GM10266 (cell line): ENCODE measurements around the gene SLC7A8.

Experiments used
- DNase-seq: peaks from one replicate; pipeline ENCODE4 v3.0.0; 2012; ENCODE audit errors: extremely low spot score
- TF ChIP-seq, protein P1 (sequence below): IDR thresholded peaks from 2 replicates; pipeline ENCODE4 v1.5.1; 2012; ENCODE audit warnings: mild to moderate bottlenecking, low read depth; ENCODE audit not compliant: control insufficient read depth, insufficient read depth; ENCODE audit errors: missing control alignments

Gene SLC7A8

DNA sequence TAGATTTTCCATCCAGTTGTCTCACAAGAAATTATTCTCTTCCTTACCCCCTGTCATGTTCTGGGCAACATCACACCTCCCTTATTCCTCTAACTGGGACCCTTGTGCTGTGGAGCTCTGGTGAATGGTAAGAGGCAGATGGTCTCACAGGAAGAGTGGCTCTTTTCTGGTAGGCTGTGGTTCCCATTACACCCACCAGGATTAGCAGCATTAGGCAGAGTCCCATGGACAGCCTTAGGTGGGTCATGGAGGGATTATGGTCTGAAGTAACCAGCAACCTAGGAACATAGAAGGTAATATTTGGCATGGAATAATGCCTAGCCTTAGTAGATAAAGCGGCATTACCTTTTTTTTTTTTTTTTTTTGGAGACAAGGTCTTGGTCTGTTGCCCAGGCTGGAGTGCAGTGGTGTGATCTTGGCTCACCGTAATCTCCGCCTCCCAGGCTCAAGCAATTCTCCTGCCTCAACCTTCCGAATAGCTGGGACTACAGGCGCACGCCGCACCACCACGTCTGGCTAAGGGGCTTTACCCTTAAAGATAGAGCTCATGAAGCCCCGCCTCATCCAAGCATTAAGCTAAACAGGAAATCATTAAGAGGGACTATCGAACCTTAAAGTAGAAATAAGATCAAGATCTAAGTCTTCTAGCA, 84.1 kb downstream of the SLC7A8 start:
- no peak for DNase-seq

DNA sequence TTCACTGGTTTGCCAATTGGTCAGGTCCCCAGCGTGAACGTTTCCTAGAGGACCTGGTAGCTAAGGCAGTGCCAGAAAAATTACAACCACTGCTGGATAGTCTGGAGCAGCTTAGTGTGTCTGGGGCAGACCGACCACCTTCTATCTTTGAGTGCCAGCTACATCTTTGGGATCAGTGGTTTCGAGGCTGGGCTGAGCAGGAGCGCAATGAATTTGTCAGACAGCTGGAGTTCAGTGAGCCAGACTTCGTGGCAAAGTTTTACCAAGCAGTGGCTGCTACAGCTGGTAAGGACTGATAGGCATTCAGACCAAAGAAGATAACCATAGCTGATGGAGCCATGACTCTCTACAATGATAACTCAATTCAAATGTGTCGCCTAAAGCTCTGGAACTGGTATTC, 85.7 kb downstream of the SLC7A8 start:
- DNase-seq = no peak

More for the DNA sequence above, 84.1 kb downstream of the SLC7A8 start:
- TF ChIP-seq, protein P1, sequence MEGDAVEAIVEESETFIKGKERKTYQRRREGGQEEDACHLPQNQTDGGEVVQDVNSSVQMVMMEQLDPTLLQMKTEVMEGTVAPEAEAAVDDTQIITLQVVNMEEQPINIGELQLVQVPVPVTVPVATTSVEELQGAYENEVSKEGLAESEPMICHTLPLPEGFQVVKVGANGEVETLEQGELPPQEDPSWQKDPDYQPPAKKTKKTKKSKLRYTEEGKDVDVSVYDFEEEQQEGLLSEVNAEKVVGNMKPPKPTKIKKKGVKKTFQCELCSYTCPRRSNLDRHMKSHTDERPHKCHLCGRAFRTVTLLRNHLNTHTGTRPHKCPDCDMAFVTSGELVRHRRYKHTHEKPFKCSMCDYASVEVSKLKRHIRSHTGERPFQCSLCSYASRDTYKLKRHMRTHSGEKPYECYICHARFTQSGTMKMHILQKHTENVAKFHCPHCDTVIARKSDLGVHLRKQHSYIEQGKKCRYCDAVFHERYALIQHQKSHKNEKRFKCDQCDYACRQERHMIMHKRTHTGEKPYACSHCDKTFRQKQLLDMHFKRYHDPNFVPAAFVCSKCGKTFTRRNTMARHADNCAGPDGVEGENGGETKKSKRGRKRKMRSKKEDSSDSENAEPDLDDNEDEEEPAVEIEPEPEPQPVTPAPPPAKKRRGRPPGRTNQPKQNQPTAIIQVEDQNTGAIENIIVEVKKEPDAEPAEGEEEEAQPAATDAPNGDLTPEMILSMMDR = no peak

DNA sequence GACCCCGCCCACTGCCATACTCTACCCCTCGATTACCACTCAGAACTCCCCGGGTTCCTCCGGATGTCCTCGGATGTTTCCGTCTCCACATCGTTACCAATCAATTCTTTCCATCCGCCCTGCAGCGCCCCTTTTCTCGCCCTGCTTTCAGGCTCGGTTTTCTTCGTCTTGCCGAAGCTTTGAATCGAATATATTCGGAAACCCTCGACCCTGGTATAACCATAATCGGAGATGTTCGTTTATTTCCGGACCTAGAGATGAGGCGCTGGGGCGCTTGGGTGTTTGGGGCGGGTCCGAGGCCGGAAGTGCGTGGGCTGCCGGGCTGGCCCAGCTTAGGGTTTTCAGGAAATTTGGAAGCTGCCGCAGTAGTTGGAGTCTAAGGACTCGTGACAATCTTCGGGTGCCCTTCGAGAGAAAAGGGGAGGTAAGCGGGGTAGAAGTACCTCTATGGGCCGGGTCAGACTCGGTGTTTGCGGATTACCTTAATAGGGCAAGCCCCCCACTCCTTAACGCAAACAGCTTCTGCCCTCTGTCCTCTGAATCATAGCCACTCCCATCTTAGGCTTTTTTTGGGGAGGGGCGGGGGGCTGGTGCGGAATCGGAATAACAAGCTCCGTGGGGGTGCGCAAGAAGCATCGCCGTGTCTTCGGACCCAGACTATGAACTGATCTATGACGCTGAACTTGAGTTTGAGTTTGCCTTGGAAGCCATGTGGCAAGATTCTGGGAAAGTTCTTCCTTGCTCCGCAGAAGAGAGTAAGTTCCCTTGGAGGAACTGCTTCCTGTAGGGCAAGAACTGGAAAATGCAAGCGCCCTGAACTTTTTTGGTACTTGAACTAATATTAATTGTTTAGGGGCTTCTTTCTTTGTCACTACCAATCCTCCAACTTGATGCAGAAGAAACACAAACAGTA, 88.0 kb downstream of the SLC7A8 start, which contains the start of gene C14orf119:
Gene C14orf119 (plus strand): TSS at position 310 of the 913 bp plus-strand sequence. CDS start 2,154 bp downstream, outside the sequence.
- peak; percentile 98 for DNase-seq
- TF ChIP-seq, protein P1 = no peak

More for the DNA sequence above, 85.7 kb downstream of the SLC7A8 start:
- TF ChIP-seq, protein P1 = no peak

DNA sequence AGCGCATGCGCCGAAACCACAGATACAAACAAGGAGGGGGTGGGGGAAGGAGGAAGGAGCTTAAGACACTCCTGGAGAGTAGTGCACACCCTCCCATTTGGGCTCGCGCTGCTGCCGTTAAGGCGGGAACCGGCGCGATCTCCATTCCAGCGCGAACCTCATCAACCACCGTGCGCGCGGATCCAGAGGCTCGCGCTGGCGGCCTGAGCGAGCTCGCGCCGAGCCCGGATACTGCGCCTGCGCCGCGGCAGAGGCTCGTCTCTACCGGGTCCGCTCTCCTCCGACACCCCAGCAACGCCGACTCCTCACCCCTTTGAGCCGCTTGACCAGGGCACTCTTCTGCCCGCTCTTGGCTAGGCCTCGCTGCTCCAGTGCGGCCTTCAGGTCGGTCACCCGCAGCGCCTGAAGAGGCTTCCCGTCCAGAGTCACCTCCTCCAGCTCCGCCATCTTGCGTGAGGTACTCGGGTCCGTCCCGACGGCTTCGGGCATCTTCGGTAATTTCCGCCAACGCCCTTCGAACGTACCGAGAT, 88.7 kb downstream of the SLC7A8 start, which contains the start of gene ACIN1:
Gene ACIN1 (minus strand): TSS at position 471 of the 530 bp plus-strand sequence. CDS start 24 bp downstream, at position 447.
- peak; percentile 75 for DNase-seq
- TF ChIP-seq, protein P1 = no peak

DNA sequence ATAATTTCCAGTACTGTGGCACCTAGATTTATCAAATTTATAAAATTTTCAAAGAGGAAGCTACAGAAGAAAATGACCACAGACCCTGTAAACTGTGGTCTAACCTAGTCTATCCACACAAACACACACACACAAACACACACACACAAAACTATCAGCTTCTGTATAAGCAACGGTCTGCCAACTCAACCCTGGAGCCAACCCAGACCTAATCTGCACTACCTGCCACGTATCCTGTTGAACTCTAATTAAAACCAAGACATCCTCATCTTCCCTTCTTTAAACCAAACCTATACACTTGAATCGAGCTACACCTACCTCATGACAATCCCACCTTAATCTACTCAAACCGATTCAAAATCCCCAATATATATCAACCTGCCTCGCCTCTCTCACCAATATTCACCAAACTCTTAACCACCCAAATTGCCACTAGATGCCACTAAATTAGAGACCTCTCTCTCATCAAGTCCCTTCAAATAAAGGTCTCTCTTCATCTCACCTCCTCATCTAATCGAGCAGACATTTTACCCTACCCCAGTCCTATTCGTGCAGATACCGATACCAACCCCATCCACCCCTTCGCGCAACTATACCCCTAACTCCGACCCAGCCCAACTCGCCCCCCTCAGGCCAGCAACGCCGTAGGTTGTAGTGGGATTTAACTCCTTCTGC, 89.3 kb downstream of the SLC7A8 start:
- TF ChIP-seq, protein P1 = peak; percentile 33
- DNase-seq = no peak

DNA sequence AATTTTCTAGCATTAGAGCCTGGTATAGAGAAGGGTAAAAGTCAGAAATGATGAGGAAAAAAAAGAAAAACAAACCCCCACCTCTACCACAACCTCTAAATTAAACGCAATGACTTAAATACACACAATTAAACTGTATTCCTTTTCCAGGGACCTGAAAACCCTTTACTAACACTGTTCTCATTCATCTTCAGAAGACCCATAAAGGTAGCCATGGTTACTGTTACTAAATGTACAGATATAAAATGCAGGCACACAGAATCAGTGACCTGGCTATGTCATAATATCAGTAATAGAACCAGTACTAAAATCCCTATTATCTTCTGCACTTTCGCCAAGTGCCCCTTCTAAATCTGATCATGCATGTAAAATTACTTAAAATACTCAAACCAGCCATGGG, 89.9 kb downstream of the SLC7A8 start:
- TF ChIP-seq, protein P1 = no peak
- no peak for DNase-seq
